Astrocyte (in vitro differentiated cells and primary cell): ENCODE measurements around the gene NOL7. TPM values are rescaled to one million over a fixed set of nuclear protein-coding genes. Genes with fewer than 3 reads are reported as not detected.

Experiments
- DNase-seq: peaks from one replicate; pipeline ENCODE4 v3.0.0-alpha.2; 2010; ENCODE audit warnings: low read depth
- FAIRE-seq: peaks from 2 replicates; lab custom pipeline; 2011; peaks lifted over from hg19 to GRCh38; lab: Jason Lieb, UNC
- H2AFZ ChIP-seq: 2 replicates; pipeline ENCODE4 v1.6.0; 2012; ENCODE audit warnings: low read depth, low read length, inconsistent platforms
- H3K27ac ChIP-seq: 2 replicates; pipeline ENCODE4 v1.5.1; 2011; ENCODE audit warnings: low read depth, low read length, inconsistent platforms
- H3K27me3 ChIP-seq: 2 replicates; pipeline ENCODE4 v1.6.0; 2011; ENCODE audit warnings: low read length, inconsistent platforms; ENCODE audit not compliant: insufficient read depth
- H3K36me3 ChIP-seq: 2 replicates; pipeline ENCODE4 v1.5.1; 2011; ENCODE audit warnings: low read length, inconsistent platforms; ENCODE audit not compliant: insufficient read depth
- H3K4me1 ChIP-seq: 2 replicates; pipeline ENCODE4 v1.5.1; 2011; ENCODE audit warnings: low read length, inconsistent platforms; ENCODE audit not compliant: insufficient read depth
- H3K4me2 ChIP-seq: 2 replicates; pipeline ENCODE4 v1.6.0; 2012; ENCODE audit warnings: low read length, inconsistent platforms
- H3K4me3 ChIP-seq: 2 replicates; pipeline ENCODE4 v1.5.1; 2011; ENCODE audit warnings: low read depth, mild to moderate bottlenecking, low read length, inconsistent platforms; ENCODE audit not compliant: insufficient read depth
- H3K79me2 ChIP-seq: 2 replicates; pipeline ENCODE4 v1.6.0; 2012; ENCODE audit warnings: mild to moderate bottlenecking, low read length, inconsistent platforms; ENCODE audit not compliant: insufficient read depth
- H3K9ac ChIP-seq: 2 replicates; pipeline ENCODE4 v1.6.0; 2012; ENCODE audit warnings: mild to moderate bottlenecking, low read length, inconsistent platforms
- H3K9me3 ChIP-seq: 2 replicates; pipeline ENCODE4 v1.5.1; 2012; ENCODE audit warnings: low read depth, mild to moderate bottlenecking, low read length, inconsistent platforms; ENCODE audit not compliant: insufficient read depth
- H4K20me1 ChIP-seq: 2 replicates; pipeline ENCODE4 v1.6.0; 2012; ENCODE audit warnings: low read length, inconsistent platforms; ENCODE audit not compliant: insufficient read depth
- H3K27ac Mint-ChIP-seq: one replicate; pipeline ENCODE4 v1.8.0; 2021; ENCODE audit warnings: mild to moderate bottlenecking, mixed read lengths; ENCODE audit not compliant: unreplicated experiment
- H3K27me3 Mint-ChIP-seq: one replicate; pipeline ENCODE4 v1.8.0; 2021; ENCODE audit warnings: low read depth, mixed read lengths; ENCODE audit not compliant: unreplicated experiment
- H3K36me3 Mint-ChIP-seq: one replicate; pipeline ENCODE4 v1.8.0; 2021; ENCODE audit warnings: low read depth, mixed read lengths; ENCODE audit not compliant: unreplicated experiment
- H3K4me1 Mint-ChIP-seq: one replicate; pipeline ENCODE4 v1.8.0; 2021; ENCODE audit warnings: low read depth, mixed read lengths; ENCODE audit not compliant: unreplicated experiment
- H3K4me3 Mint-ChIP-seq: one replicate; pipeline ENCODE4 v1.8.0; 2021; ENCODE audit warnings: mild to moderate bottlenecking, moderate library complexity, mixed read lengths; ENCODE audit not compliant: unreplicated experiment
- H3K9me3 Mint-ChIP-seq: one replicate; pipeline ENCODE4 v1.8.0; 2021; ENCODE audit warnings: mild to moderate bottlenecking, mixed read lengths; ENCODE audit not compliant: unreplicated experiment
- CTCF ChIP-seq: IDR thresholded peaks from 2 replicates; pipeline ENCODE4 v1.5.1; 2011; ENCODE audit warnings: low read depth, mild to moderate bottlenecking, inconsistent platforms, low read length, moderate library complexity; ENCODE audit not compliant: insufficient read depth
- EZH2 ChIP-seq: IDR thresholded peaks from 2 replicates; pipeline ENCODE4 v1.6.1; 2012; ENCODE audit warnings: mild to moderate bottlenecking, low read length, inconsistent platforms; ENCODE audit not compliant: insufficient read depth
- total RNA-seq: library from RNA; stranded (reverse); gene quantifications from 2 replicates; pipeline ENCODE4 v1.2.1, GENCODE V29; 2021

NOL7 gene
- total RNA-seq, 1 donor from 2014 or later = 63.7 TPM

DNA sequence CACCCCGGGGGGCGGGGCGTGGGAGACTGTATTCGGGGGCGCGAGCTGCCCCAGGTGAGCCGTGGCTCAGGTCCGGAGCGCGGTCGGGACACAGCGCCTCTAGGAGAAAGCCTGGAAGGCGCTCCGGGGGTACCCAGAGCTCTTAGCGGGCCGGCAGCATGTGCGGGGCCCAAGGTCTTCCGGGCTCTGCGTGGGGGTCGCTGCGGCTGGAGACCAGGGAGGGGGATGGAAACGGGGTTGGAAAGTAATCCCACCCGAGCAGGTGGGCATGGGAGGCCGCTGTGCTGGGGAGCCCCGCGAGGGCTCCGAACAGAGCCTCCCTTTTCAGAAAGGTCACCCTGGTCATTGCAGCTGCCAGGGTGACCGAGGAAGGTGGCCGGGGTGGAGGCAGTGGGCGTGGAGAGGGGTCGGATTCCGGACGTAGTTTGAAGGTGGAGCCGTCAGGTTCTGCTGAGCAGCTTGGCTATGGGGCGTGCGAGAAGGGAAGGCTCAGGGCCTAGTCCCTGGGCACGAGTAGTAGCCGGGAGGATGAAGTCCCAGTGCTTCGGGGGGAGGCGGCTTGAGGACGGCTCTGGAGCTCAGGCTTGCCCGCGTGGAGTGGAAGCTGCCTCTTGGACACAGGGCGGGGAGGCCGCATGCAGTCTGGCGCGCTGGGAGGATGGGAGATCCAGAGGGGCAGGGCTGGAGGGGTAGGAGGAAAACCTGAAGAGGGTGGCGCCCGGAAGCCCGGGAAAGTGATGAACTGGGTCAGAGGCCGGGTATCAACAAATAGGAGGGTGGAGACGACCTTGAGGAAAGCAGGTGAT, 40.4 kb upstream of the NOL7 start, which contains the start of gene SIRT5:
TSS of gene SIRT5 (plus strand) at position 31 of the 806 bp plus-strand sequence. CDS start 9,510 bp downstream, outside the sequence.
- H3K4me3 Mint-ChIP-seq = peak within 1 kb of the TSS; percentile 95
- H3K4me1 Mint-ChIP-seq = peaks cover 5% of the 10 kb centered on the region
- peak within 1 kb of the TSS; percentile 90 for H3K9ac ChIP-seq
- FAIRE-seq = no peak
- peak within 1 kb of the TSS; percentile 89 for H2AFZ ChIP-seq
- no peaks in the 10 kb centered on the region for H3K9me3 ChIP-seq
- peak within 1 kb of the TSS; percentile 86 for H3K4me3 ChIP-seq
- peak within 1 kb of the TSS; percentile 91 for H3K27ac Mint-ChIP-seq
- H3K27me3 Mint-ChIP-seq = no peaks in the 10 kb centered on the region
- DNase-seq = peak; percentile 77
- no peaks in the 10 kb centered on the region for H3K36me3 ChIP-seq
- H3K27me3 ChIP-seq = no peaks in the 10 kb centered on the region
- H3K9me3 Mint-ChIP-seq = peaks cover 2% of the 10 kb centered on the region
- peak within 1 kb of the TSS; percentile 96 for H3K4me2 ChIP-seq
- peak within 1 kb of the TSS; percentile 80 for H3K27ac ChIP-seq
- peaks cover 2% of the 10 kb centered on the region for H3K36me3 Mint-ChIP-seq
- peaks cover 11% of the 10 kb centered on the region for H3K4me1 ChIP-seq
- peaks cover 3% of the 10 kb centered on the region for H3K79me2 ChIP-seq
- TF ChIP-seq CTCF = no peak
- H4K20me1 ChIP-seq = no peaks in the 10 kb centered on the region

DNA sequence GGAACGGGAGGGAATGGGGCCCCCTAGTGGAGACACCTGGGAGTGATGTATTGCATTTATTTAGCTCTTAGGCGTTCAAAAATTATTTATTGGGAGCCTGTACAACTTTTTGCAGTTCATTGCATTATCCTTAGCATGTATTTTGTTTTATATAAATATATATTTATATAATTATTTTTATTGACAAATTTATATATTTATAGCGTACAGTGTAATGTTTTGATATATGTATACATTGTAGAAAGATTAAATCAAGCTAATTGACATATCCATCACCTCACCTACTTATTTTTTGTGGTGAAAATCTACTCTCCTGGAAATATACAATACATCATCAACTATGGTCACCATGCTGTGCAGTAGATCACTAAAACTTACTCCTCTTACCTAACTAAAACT, 39.8 kb upstream of the NOL7 start:
- DNase-seq (no peak), FAIRE-seq (no peak)
- peaks cover 3% of the 10 kb centered on the region for H3K79me2 ChIP-seq
- H3K27ac Mint-ChIP-seq = peak overlapping the region; percentile 91
- H3K9me3 Mint-ChIP-seq = peaks cover 2% of the 10 kb centered on the region
- H3K4me1 Mint-ChIP-seq = peaks cover 5% of the 10 kb centered on the region
- H3K27me3 ChIP-seq = no peaks in the 10 kb centered on the region
- H3K36me3 ChIP-seq = no peaks in the 10 kb centered on the region
- no peaks in the 10 kb centered on the region for H4K20me1 ChIP-seq
- H3K27me3 Mint-ChIP-seq = no peaks in the 10 kb centered on the region
- no peaks in the 10 kb centered on the region for H3K9me3 ChIP-seq
- peak overlapping the region; percentile 89 for H2AFZ ChIP-seq
- peak overlapping the region; percentile 95 for H3K4me3 Mint-ChIP-seq
- peak overlapping the region; percentile 80 for H3K27ac ChIP-seq
- peak overlapping the region; percentile 96 for H3K4me2 ChIP-seq
- H3K4me1 ChIP-seq = peaks cover 11% of the 10 kb centered on the region
- H3K9ac ChIP-seq = peak overlapping the region; percentile 90
- peaks cover 6% of the 10 kb centered on the region for H3K36me3 Mint-ChIP-seq
- TF ChIP-seq CTCF (peak; percentile 71), EZH2 (no peak)
- peak overlapping the region; percentile 86 for H3K4me3 ChIP-seq

- Histone ChIP-seq H3K9me3 (no peaks in the 10 kb centered on the region), H3K4me1 (peaks cover 11% of the 10 kb centered on the region), H2AFZ (no peak overlapping the region), H3K36me3 (no peaks in the 10 kb centered on the region), H3K9ac (no peak overlapping the region), H3K27ac (no peak overlapping the region), H3K4me2 (no peak overlapping the region), H3K4me3 (no peak overlapping the region), H3K79me2 (peaks cover 3% of the 10 kb centered on the region), H4K20me1 (no peaks in the 10 kb centered on the region), H3K27me3 (no peaks in the 10 kb centered on the region)
- no peaks in the 10 kb centered on the region for H3K27me3 Mint-ChIP-seq
- no peak for TF ChIP-seq CTCF
- no peak for TF ChIP-seq EZH2
- peaks cover 2% of the 10 kb centered on the region for H3K9me3 Mint-ChIP-seq
- H3K36me3 Mint-ChIP-seq = peaks cover 8% of the 10 kb centered on the region
- no peak overlapping the region for H3K27ac Mint-ChIP-seq
- DNase-seq (no peak), FAIRE-seq (no peak)
- H3K4me1 Mint-ChIP-seq = peaks cover 5% of the 10 kb centered on the region
- no peak overlapping the region for H3K4me3 Mint-ChIP-seq
Measured at GRCh38 chr6:13576017-13576416, 39.1 kb upstream of the NOL7 start.
